ENCODE data around the gene CPSF3. TPM values are rescaled to one million over a fixed set of nuclear protein-coding genes. Genes with fewer than 3 reads are reported as not detected.

CPSF3 gene
- total and polyA plus RNA-seq, 2 donors from 2014 or later, result 27.3 to 27.5 TPM

GRCh38 chr2:9407363-9407811, 16.1 kb upstream of the CPSF3 start:
- Histone ChIP-seq H3K27ac (ENCODE audit: low read depth in 2 of 2, low read length in 2 of 2) (no peak overlapping the region), H3K9ac (ENCODE audit: low read length in 3 of 3) (no peak overlapping the region), H3K36me3 (ENCODE audit: control insufficient read depth in 2 of 3, insufficient read depth in 3 of 3, low read length in 3 of 3) (peaks cover 0 to 13% (median 8%) of the 10 kb centered on the region in 3 donors), H3K4me3 (ENCODE audit: low read length in 3 of 3) (no peak overlapping the region), H3K4me1 (ENCODE audit: control insufficient read depth in 2 of 3, insufficient read depth in 2 of 3, low read depth in 1 of 3, low read length in 3 of 3) (peaks cover 0 to 9% (median 3%) of the 10 kb centered on the region in 3 donors), H3K27me3 (ENCODE audit: control insufficient read depth, insufficient read depth, low read length) (no peaks in the 10 kb centered on the region), H3K9me3 (ENCODE audit: control insufficient read depth in 2 of 3, insufficient read depth in 1 of 3, low read length in 3 of 3) (no peaks in the 10 kb centered on the region)
- TF ChIP-seq CTCF (IDR thresholded peaks at IDR 0.05; ENCODE audit: borderline replicate concordance, extremely low read depth, insufficient read depth), result no peak
- intact Hi-C loops (cut with DNase I), result no loop called here
- FAIRE-seq, result no peak
- no peak for DNase-seq

- no peaks in the 10 kb centered on the region for H3K9me3 ChIP-seq (ENCODE audit: control insufficient read depth in 2 of 3, insufficient read depth in 1 of 3, low read length in 3 of 3)
- no peak overlapping the region for H3K4me3 ChIP-seq (ENCODE audit: low read length in 3 of 3)
- H3K27me3 ChIP-seq (ENCODE audit: control insufficient read depth, insufficient read depth, low read length), result no peaks in the 10 kb centered on the region
- no peak for TF ChIP-seq CTCF (IDR thresholded peaks at IDR 0.05; ENCODE audit: borderline replicate concordance, extremely low read depth, insufficient read depth)
- H3K36me3 ChIP-seq (ENCODE audit: control insufficient read depth in 2 of 3, insufficient read depth in 3 of 3, low read length in 3 of 3), result peaks cover 0 to 10% (median 7%) of the 10 kb centered on the region in 3 donors
- H3K27ac ChIP-seq (ENCODE audit: low read depth in 2 of 2, low read length in 2 of 2), result no peak overlapping the region
- FAIRE-seq (no peak), DNase-seq (peak in 1 of 5 donors; percentile 32)
- no peak overlapping the region for H3K9ac ChIP-seq (ENCODE audit: low read length in 3 of 3)
- intact Hi-C loops (cut with DNase I), result no loop called here
- H3K4me1 ChIP-seq (ENCODE audit: control insufficient read depth in 2 of 3, insufficient read depth in 2 of 3, low read depth in 1 of 3, low read length in 3 of 3), result peaks cover 0 to 2% (median 0%) of the 10 kb centered on the region in 3 donors
Measured at GRCh38 chr2:9408641-9409151, 14.8 kb upstream of the CPSF3 start.

- no peak for TF ChIP-seq CTCF (IDR thresholded peaks at IDR 0.05; ENCODE audit: borderline replicate concordance, extremely low read depth, insufficient read depth)
- Histone ChIP-seq H3K9ac (ENCODE audit: low read length in 3 of 3) (no peak overlapping the region), H3K36me3 (ENCODE audit: control insufficient read depth in 2 of 3, insufficient read depth in 3 of 3, low read length in 3 of 3) (peaks cover 0 to 11% (median 10%) of the 10 kb centered on the region in 3 donors), H3K27me3 (ENCODE audit: control insufficient read depth, insufficient read depth, low read length) (no peaks in the 10 kb centered on the region), H3K9me3 (ENCODE audit: control insufficient read depth in 2 of 3, insufficient read depth in 1 of 3, low read length in 3 of 3) (no peaks in the 10 kb centered on the region), H3K27ac (ENCODE audit: low read depth in 2 of 2, low read length in 2 of 2) (no peak overlapping the region), H3K4me3 (ENCODE audit: low read length in 3 of 3) (no peak overlapping the region), H3K4me1 (ENCODE audit: control insufficient read depth in 2 of 3, insufficient read depth in 2 of 3, low read depth in 1 of 3, low read length in 3 of 3) (no peaks in the 10 kb centered on the region)
- FAIRE-seq, result no peak
- DNase-seq, result no peak
- intact Hi-C loops (cut with DNase I), result no loop called here
Measured at GRCh38 chr2:9410108-9410507, 13.3 kb upstream of the CPSF3 start.

- intact Hi-C loops (cut with DNase I), result no loop called here
- peak in 1 of 5 donors; percentile 16 for DNase-seq
- Histone ChIP-seq H3K27ac (ENCODE audit: low read depth in 2 of 2, low read length in 2 of 2) (no peak overlapping the region), H3K4me1 (ENCODE audit: control insufficient read depth in 2 of 3, insufficient read depth in 2 of 3, low read depth in 1 of 3, low read length in 3 of 3) (no peaks in the 10 kb centered on the region), H3K4me3 (ENCODE audit: low read length in 3 of 3) (no peak overlapping the region), H3K36me3 (ENCODE audit: control insufficient read depth in 2 of 3, insufficient read depth in 3 of 3, low read length in 3 of 3) (peaks cover 0 to 14% (median 0%) of the 10 kb centered on the region in 3 donors), H3K27me3 (ENCODE audit: control insufficient read depth, insufficient read depth, low read length) (no peaks in the 10 kb centered on the region), H3K9ac (ENCODE audit: low read length in 3 of 3) (no peak overlapping the region), H3K9me3 (ENCODE audit: control insufficient read depth in 2 of 3, insufficient read depth in 1 of 3, low read length in 3 of 3) (no peaks in the 10 kb centered on the region)
- FAIRE-seq, result no peak
- TF ChIP-seq CTCF (IDR thresholded peaks at IDR 0.05; ENCODE audit: borderline replicate concordance, extremely low read depth, insufficient read depth), result no peak
Measured at GRCh38 chr2:9412781-9413180, 10.7 kb upstream of the CPSF3 start.
